Measurements from ENCODE around the gene FLNB. TPM values are rescaled to one million over a fixed set of nuclear protein-coding genes. Genes with fewer than 3 reads are reported as not detected.

FLNB gene
- total RNA-seq, 3 donors from 2014 or later (not counting 1 experiment from before 2014, with no cell fraction given) = 24.6 to 30.8 (median 26.6) TPM

- Mint-ChIP-seq H3K4me1 (peaks cover 6 to 7% of the 10 kb centered on the region in 2 donors), H3K4me3 (no peak overlapping the region), H3K36me3 (no peaks in the 10 kb centered on the region), H3K27me3 (ENCODE audit: low read depth in 2 of 2) (no peaks in the 10 kb centered on the region), H3K9me3 (no peaks in the 10 kb centered on the region), H3K27ac (no peak overlapping the region)
- ATAC-seq (no peak), DNase-seq (no peak)
- WGBS (ENCODE audit: insufficient coverage) = 82% methylated on average over 13 of the region's 13 CpGs
- Histone ChIP-seq H3K4me3 (ENCODE audit: low read length) (no peak overlapping the region), H3K27me3 (ENCODE audit: control insufficient read depth, insufficient read depth, low read length) (no peaks in the 10 kb centered on the region), H3K9me3 (ENCODE audit: control insufficient read depth, insufficient read depth, low read length) (no peaks in the 10 kb centered on the region), H3K27ac (ENCODE audit: low read length) (no peak overlapping the region), H3K36me3 (ENCODE audit: control insufficient read depth, insufficient read depth, low read length) (peaks cover 27% of the 10 kb centered on the region), H3K4me1 (ENCODE audit: control insufficient read depth, insufficient read depth, low read length) (no peaks in the 10 kb centered on the region)
- intact Hi-C loops (cut with micrococcal nuclease) = no loop called here
- TF ChIP-seq CTCF (IDR thresholded peaks at IDR 0.05) = no peak
Measured at GRCh38 chr3:58101499-58102389, 93.5 kb downstream of the FLNB start.

GRCh38 chr3:58102390-58102750 is 94.1 kb downstream of the FLNB start:
- DNase-seq = no peak
- 87% methylated on average over 4 of the region's 4 CpGs for WGBS (ENCODE audit: insufficient coverage)
- Histone ChIP-seq H3K36me3 (ENCODE audit: control insufficient read depth, insufficient read depth, low read length) (peaks cover 25% of the 10 kb centered on the region), H3K27ac (ENCODE audit: low read length) (no peak overlapping the region), H3K9me3 (ENCODE audit: control insufficient read depth, insufficient read depth, low read length) (no peaks in the 10 kb centered on the region), H3K4me3 (ENCODE audit: low read length) (no peak overlapping the region), H3K4me1 (ENCODE audit: control insufficient read depth, insufficient read depth, low read length) (no peaks in the 10 kb centered on the region), H3K27me3 (ENCODE audit: control insufficient read depth, insufficient read depth, low read length) (no peaks in the 10 kb centered on the region)
- Mint-ChIP-seq H3K4me3 (no peak overlapping the region), H3K4me1 (peaks cover 6 to 7% of the 10 kb centered on the region in 2 donors), H3K27ac (no peak overlapping the region), H3K36me3 (no peaks in the 10 kb centered on the region), H3K27me3 (ENCODE audit: low read depth in 2 of 2) (no peaks in the 10 kb centered on the region), H3K9me3 (no peaks in the 10 kb centered on the region)
- no peak for TF ChIP-seq CTCF (IDR thresholded peaks at IDR 0.05)
- intact Hi-C loops (cut with micrococcal nuclease) = no loop called here
- no peak for ATAC-seq

- Mint-ChIP-seq H3K9me3 (no peaks in the 10 kb centered on the region), H3K4me3 (no peak overlapping the region), H3K27ac (no peak overlapping the region), H3K27me3 (ENCODE audit: low read depth in 2 of 2) (no peaks in the 10 kb centered on the region), H3K4me1 (peaks cover 6 to 7% of the 10 kb centered on the region in 2 donors), H3K36me3 (no peaks in the 10 kb centered on the region)
- WGBS (ENCODE audit: insufficient coverage) = 94% methylated on average over 10 of the region's 10 CpGs
- intact Hi-C loops (cut with micrococcal nuclease) = no loop called here
- TF ChIP-seq CTCF (IDR thresholded peaks at IDR 0.05) = no peak
- Histone ChIP-seq H3K27me3 (ENCODE audit: control insufficient read depth, insufficient read depth, low read length) (no peaks in the 10 kb centered on the region), H3K4me3 (ENCODE audit: low read length) (no peak overlapping the region), H3K9me3 (ENCODE audit: control insufficient read depth, insufficient read depth, low read length) (no peaks in the 10 kb centered on the region), H3K27ac (ENCODE audit: low read length) (no peak overlapping the region), H3K4me1 (ENCODE audit: control insufficient read depth, insufficient read depth, low read length) (no peaks in the 10 kb centered on the region), H3K36me3 (ENCODE audit: control insufficient read depth, insufficient read depth, low read length) (peaks cover 25% of the 10 kb centered on the region)
- DNase-seq (no peak), ATAC-seq (no peak)
Measured at GRCh38 chr3:58102976-58103451, 94.8 kb downstream of the FLNB start.
